Common myeloid progenitor, CD34-positive (primary cell): ENCODE results near the gene DPF3.

ENCODE experiments used
- CTCF ChIA-PET: fragments of 350-600 bp; sonication (Branson Sonifier 250); formaldehyde crosslinking; loops from one replicate; lab custom pipeline; 2021; ENCODE audit warnings: antibody characterized with exemption; lab: Charles Lee
- POLR2A ChIA-PET: fragments of 350-600 bp; sonication (Branson Sonifier 250); formaldehyde crosslinking; loops from one replicate; lab custom pipeline; 2021; ENCODE audit warnings: antibody characterized with exemption; lab: Charles Lee
- DNase-seq, 3 donors: peaks; one replicate each; pipeline versions ENCODE4 v3.0.0 to v3.0.0-alpha.2; 2013
- H3K27ac ChIP-seq, 2 experiments: 1 replicate in 1 of 2; 2 replicates in 1 of 2; pipeline ENCODE4 v1.7.0; 2013; ENCODE audit warnings: inconsistent platforms in 2 of 2, low read length in 2 of 2, mild to moderate bottlenecking in 2 of 2, low read depth in 1 of 2, moderate library complexity in 1 of 2; ENCODE audit not compliant: severe bottlenecking in 2 of 2, insufficient read depth in 1 of 2, poor library complexity in 1 of 2
- H3K27me3 ChIP-seq, 5 experiments: replicated peaks in 2 of 5; 1 replicate in 3 of 5; 2 replicates in 2 of 5; pipeline versions ENCODE4 v1.6.1 to v1.7.0; 2013; ENCODE audit warnings: low read length in 4 of 5, mild to moderate bottlenecking in 2 of 5, moderate library complexity in 2 of 5, inconsistent platforms in 1 of 5; ENCODE audit not compliant: insufficient read depth in 5 of 5, control insufficient read depth in 4 of 5
- H3K36me3 ChIP-seq, 4 experiments: 1 replicate in 2 of 4; 2 replicates in 2 of 4; pipeline versions ENCODE4 v1.6.1 to v1.7.0; 2013; ENCODE audit warnings: low read length in 3 of 4, control low read depth in 1 of 4, mild to moderate bottlenecking in 1 of 4; ENCODE audit not compliant: control insufficient read depth in 4 of 4, insufficient read depth in 4 of 4
- H3K4me1 ChIP-seq, 4 experiments: 1 replicate in 3 of 4; 2 replicates in 1 of 4; pipeline versions ENCODE4 v1.6.1 to v1.7.1; 2013; ENCODE audit warnings: low read length in 3 of 4, mild to moderate bottlenecking in 3 of 4, control low read depth in 1 of 4, inconsistent platforms in 1 of 4, moderate library complexity in 1 of 4; ENCODE audit not compliant: control insufficient read depth in 4 of 4, insufficient read depth in 4 of 4; ENCODE audit errors: control extremely low read depth in 1 of 4
- H3K4me3 ChIP-seq, 7 experiments: 1 replicate in 4 of 7; 2 replicates in 3 of 7; pipeline versions ENCODE4 v1.5.1 to v1.7.0; 2013; ENCODE audit warnings: mild to moderate bottlenecking in 7 of 7, low read length in 6 of 7, moderate library complexity in 6 of 7, inconsistent platforms in 2 of 7, low read depth in 2 of 7, control low read depth in 1 of 7; ENCODE audit not compliant: insufficient read depth in 4 of 7, control insufficient read depth in 1 of 7; ENCODE audit errors: extremely low read depth in 1 of 7
- H3K9me3 ChIP-seq, 5 experiments: 1 replicate in 4 of 5; 2 replicates in 1 of 5; pipeline versions ENCODE4 v1.6.1 to v1.7.1; 2013; ENCODE audit warnings: low read length in 4 of 5, mild to moderate bottlenecking in 2 of 5, inconsistent platforms in 1 of 5, low read depth in 1 of 5, moderate library complexity in 1 of 5; ENCODE audit not compliant: control insufficient read depth in 4 of 5, insufficient read depth in 2 of 5; ENCODE audit errors: control extremely low read depth in 1 of 5
- WGBS: methylation state at CpG from one replicate; pipeline ENCODE4 v1.1.5; 2013; ENCODE audit not compliant: insufficient coverage; 5-methylcytosine and 5-hydroxymethylcytosine counted together

The DPF3 gene

DNA sequence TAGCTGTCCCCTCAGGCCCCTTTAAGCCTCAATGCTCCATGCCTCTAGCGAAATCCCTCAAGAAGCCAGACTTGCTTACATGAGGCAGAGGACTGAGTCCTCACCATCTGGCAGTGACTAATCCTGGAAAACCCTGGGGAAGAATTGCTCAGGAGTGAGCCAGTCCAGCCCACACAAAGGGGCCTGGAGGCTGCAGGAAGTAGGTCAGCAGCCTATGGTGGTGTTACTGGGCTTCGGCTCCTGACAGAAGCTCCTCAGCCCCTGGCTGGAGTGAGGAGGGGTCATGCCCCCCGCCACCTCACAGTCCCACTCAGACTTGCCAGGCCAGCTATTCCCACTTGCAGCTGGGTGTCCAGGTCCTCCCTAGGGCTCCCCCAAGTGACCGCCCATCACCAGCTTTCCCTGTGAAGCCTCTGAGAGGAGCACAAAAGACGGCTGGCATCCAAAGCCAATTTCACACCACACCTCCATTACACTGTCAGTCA lies 250.5 kb downstream of the DPF3 start:
- CTCF ChIA-PET = no interaction called here
- peaks cover 0 to 19% (median 9%) of the 10 kb centered on the region in 5 experiments for H3K9me3 ChIP-seq
- H3K36me3 ChIP-seq = no peaks in the 10 kb centered on the region
- DNase-seq = no peak
- POLR2A ChIA-PET = no interaction called here
- WGBS = 96% methylated on average over 3 of the region's 5 CpGs
- peaks cover 0 to 50% (median 14%) of the 10 kb centered on the region in 5 experiments for H3K27me3 ChIP-seq
- no peak overlapping the region for H3K4me3 ChIP-seq
- H3K4me1 ChIP-seq = no peaks in the 10 kb centered on the region
- H3K27ac ChIP-seq = no peak overlapping the region

- 89% methylated on average over 7 of the region's 8 CpGs for WGBS
- Histone ChIP-seq H3K36me3 (no peaks in the 10 kb centered on the region), H3K9me3 (peaks cover 0 to 25% (median 9%) of the 10 kb centered on the region in 5 experiments), H3K27me3 (peaks cover 0 to 47% (median 17%) of the 10 kb centered on the region in 5 experiments), H3K27ac (no peak overlapping the region), H3K4me1 (no peaks in the 10 kb centered on the region), H3K4me3 (no peak overlapping the region)
- POLR2A ChIA-PET = no interaction called here
- CTCF ChIA-PET = interaction anchor here (1.1 kb wide), 1 partner anchor 9 kb away, joined by 4 read pairs; no protein-coding TSS in a partner anchor
- no peak for DNase-seq
Measured at GRCh38 chr14:72640911-72641485, 252.9 kb downstream of the DPF3 start.

- POLR2A ChIA-PET = no interaction called here
- no peak overlapping the region for H3K27ac ChIP-seq
- WGBS = 63% methylated on average over 3 of the region's 3 CpGs
- CTCF ChIA-PET = no interaction called here
- H3K36me3 ChIP-seq = no peaks in the 10 kb centered on the region
- no peaks in the 10 kb centered on the region for H3K4me1 ChIP-seq
- H3K4me3 ChIP-seq = no peak overlapping the region
- peaks cover 0 to 52% (median 19%) of the 10 kb centered on the region in 5 experiments for H3K27me3 ChIP-seq
- H3K9me3 ChIP-seq = peaks cover 0 to 21% (median 6%) of the 10 kb centered on the region in 5 experiments
- DNase-seq = no peak
Measured at GRCh38 chr14:72638021-72638420, 255.9 kb downstream of the DPF3 start.

- WGBS = 100% methylated on average over 3 of the region's 4 CpGs
- H3K9me3 ChIP-seq = peaks cover 0 to 18% (median 5%) of the 10 kb centered on the region in 5 experiments
- peaks cover 0 to 46% (median 19%) of the 10 kb centered on the region in 5 experiments for H3K27me3 ChIP-seq
- H3K36me3 ChIP-seq = no peaks in the 10 kb centered on the region
- no peak overlapping the region for H3K27ac ChIP-seq
- no peak overlapping the region for H3K4me3 ChIP-seq
- ChIA-PET POLR2A (no interaction called here), CTCF (no interaction called here)
- no peak for DNase-seq
- no peaks in the 10 kb centered on the region for H3K4me1 ChIP-seq
Measured at GRCh38 chr14:72636871-72637270, 257.0 kb downstream of the DPF3 start.

DNA sequence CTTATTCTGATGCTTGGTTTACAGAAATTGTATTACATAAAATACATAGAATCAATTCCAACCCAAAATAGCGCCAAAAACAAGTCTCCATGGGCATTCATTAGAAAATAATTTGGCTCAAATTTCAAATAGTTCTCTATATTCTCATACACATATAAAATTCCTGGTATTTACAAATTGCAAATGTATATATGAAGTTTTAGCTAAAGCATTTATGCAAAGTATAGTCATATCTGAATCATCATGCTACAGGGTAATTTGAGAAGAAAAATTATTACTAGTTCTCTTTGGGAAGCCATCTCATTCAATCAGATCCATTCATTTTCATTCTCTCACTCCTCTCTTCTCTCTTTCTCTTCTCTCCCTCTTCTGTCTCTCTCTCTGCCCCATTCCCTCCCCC lies 257.8 kb downstream of the DPF3 start:
- no peaks in the 10 kb centered on the region for H3K4me1 ChIP-seq
- POLR2A ChIA-PET = no interaction called here
- CTCF ChIA-PET = no interaction called here
- peaks cover 0 to 46% (median 22%) of the 10 kb centered on the region in 5 experiments for H3K27me3 ChIP-seq
- no peak overlapping the region for H3K4me3 ChIP-seq
- DNase-seq = no peak
- peaks cover 0 to 18% (median 5%) of the 10 kb centered on the region in 5 experiments for H3K9me3 ChIP-seq
- H3K36me3 ChIP-seq = no peaks in the 10 kb centered on the region
- H3K27ac ChIP-seq = no peak overlapping the region
- WGBS = no CpG with 5 or more reads among the region's 1 CpG

DNA sequence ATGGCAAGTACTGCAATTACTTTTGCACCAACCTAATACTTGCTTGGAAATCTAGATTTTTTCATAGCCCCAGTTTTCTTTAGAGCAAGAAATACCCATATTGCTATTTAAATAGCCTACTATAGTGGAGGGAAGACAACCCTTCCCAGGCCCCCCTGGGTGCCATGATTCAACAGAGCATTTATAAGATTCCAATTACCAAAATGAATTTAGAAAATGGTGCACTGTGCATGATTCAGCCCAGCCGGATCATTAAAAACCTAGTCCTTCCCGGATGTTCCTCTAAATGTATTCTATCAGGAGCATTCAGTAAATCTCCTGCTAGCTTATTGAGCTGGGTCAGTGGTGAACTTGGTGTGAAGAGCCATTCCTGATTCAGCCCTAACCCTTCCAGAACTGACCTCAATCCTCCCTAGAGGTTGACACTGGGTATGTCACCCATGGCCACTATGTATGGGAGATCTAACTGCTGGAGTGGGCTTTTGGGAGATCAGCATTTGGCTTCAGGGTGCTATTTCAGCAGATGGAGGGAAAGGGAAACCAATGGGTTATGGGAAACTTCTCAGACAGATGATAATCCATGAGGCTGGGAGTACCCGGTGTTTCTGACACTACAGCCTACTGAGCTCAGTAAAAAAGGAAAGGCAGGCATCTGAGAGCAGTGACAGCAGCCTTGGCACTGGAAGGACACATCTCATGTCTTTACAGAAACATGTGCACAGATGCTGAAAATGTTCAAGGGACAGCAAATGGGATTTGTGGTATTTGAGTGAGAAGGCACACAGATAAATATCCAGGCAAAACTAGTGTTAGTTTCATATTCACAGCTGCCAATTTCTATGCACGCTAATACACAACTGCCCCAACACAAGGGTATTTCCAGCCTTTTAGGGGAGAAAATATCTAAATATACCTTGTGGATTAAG lies 258.9 kb downstream of the DPF3 start:
- H3K4me1 ChIP-seq = no peaks in the 10 kb centered on the region
- H3K9me3 ChIP-seq = peaks cover 0 to 12% (median 5%) of the 10 kb centered on the region in 5 experiments
- ChIA-PET CTCF (no interaction called here), POLR2A (no interaction called here)
- no peak overlapping the region for H3K4me3 ChIP-seq
- H3K36me3 ChIP-seq = no peaks in the 10 kb centered on the region
- H3K27me3 ChIP-seq = peaks cover 0 to 47% (median 18%) of the 10 kb centered on the region in 5 experiments
- no peak for DNase-seq
- WGBS = 100% methylated on average over 3 of the region's 4 CpGs
- no peak overlapping the region for H3K27ac ChIP-seq

- DNase-seq = no peak
- Histone ChIP-seq H3K27ac (no peak overlapping the region), H3K4me3 (no peak overlapping the region), H3K36me3 (no peaks in the 10 kb centered on the region), H3K4me1 (no peaks in the 10 kb centered on the region), H3K27me3 (peaks cover 0 to 47% (median 18%) of the 10 kb centered on the region in 5 experiments), H3K9me3 (peaks cover 0 to 6% (median 0%) of the 10 kb centered on the region in 5 experiments)
- CTCF ChIA-PET = no interaction called here
- POLR2A ChIA-PET = no interaction called here
- 100% methylated on average over 4 of the region's 5 CpGs for WGBS
Measured at GRCh38 chr14:72633551-72633950, 260.4 kb downstream of the DPF3 start.
